DOHH2 (cell line): Measurements from ENCODE around the gene EDAR.

Experiments used
- H3F3A ChIP-seq: fragments of 200-600 bp; sonication (generic), shearing (Covaris generic); 2 replicates; pipeline ENCODE4 v1.6.0; 2016; ENCODE audit warnings: antibody characterized with exemption, mild to moderate bottlenecking; ENCODE audit not compliant: control insufficient read depth, insufficient read depth
- H3K27ac ChIP-seq: fragments of 200-600 bp; sonication (generic); 2 replicates; pipeline ENCODE4 v1.5.1; 2014; ENCODE audit warnings: low read depth, mild to moderate bottlenecking, low read length, moderate library complexity
- H3K27me3 ChIP-seq: fragments of 200-600 bp; sonication (generic); 2 replicates; pipeline ENCODE4 v1.6.1; 2014; ENCODE audit warnings: mild to moderate bottlenecking, low read length, mixed read lengths; ENCODE audit not compliant: control insufficient read depth
- H3K36me3 ChIP-seq: fragments of 200-600 bp; sonication (generic); 2 replicates; pipeline ENCODE4 v1.6.1; 2014; ENCODE audit warnings: mild to moderate bottlenecking, low read length, moderate library complexity, mixed read lengths; ENCODE audit not compliant: control insufficient read depth
- H3K4me1 ChIP-seq: fragments of 200-600 bp; sonication (generic); 2 replicates; pipeline ENCODE4 v1.6.1; 2014; ENCODE audit warnings: mild to moderate bottlenecking, low read length, mixed read lengths; ENCODE audit not compliant: control insufficient read depth
- H3K4me2 ChIP-seq: fragments of 200-600 bp; sonication (generic); 2 replicates; pipeline ENCODE4 v1.6.0; 2014; ENCODE audit warnings: mild to moderate bottlenecking, low read length, moderate library complexity
- H3K4me3 ChIP-seq: fragments of 200-600 bp; sonication (generic); 2 replicates; pipeline ENCODE4 v1.5.1; 2014; ENCODE audit warnings: mild to moderate bottlenecking, low read length, mixed read lengths
- H3K79me2 ChIP-seq: fragments of 200-600 bp; sonication (generic); 2 replicates; pipeline ENCODE4 v1.6.1; 2014; ENCODE audit warnings: mild to moderate bottlenecking, low read length, mixed read lengths; ENCODE audit not compliant: control insufficient read depth
- H3K9me2 ChIP-seq: fragments of 200-600 bp; sonication (generic); replicated peaks from 2 replicates; pipeline ENCODE4 v1.6.1; 2014; ENCODE audit warnings: mild to moderate bottlenecking, low read length, mixed read lengths; ENCODE audit not compliant: control insufficient read depth
- H3K9me3 ChIP-seq: fragments of 200-600 bp; sonication (generic); 2 replicates; pipeline ENCODE4 v1.6.1; 2014; ENCODE audit warnings: antibody characterized with exemption, low read length, mixed read lengths; ENCODE audit not compliant: control insufficient read depth, insufficient read depth
- H4K20me1 ChIP-seq: fragments of 200-600 bp; sonication (generic); 2 replicates; pipeline ENCODE4 v1.6.0; 2014; ENCODE audit warnings: low read depth, mild to moderate bottlenecking, antibody characterized with exemption, low read length, moderate library complexity; ENCODE audit not compliant: control insufficient read depth, insufficient read depth
- CTCF ChIP-seq: fragments of 200-600 bp; sonication (generic); IDR thresholded peaks from one replicate; pipeline ENCODE4 v1.5.1; 2014; ENCODE audit warnings: antibody characterized with exemption, mild to moderate bottlenecking, low read depth, low read length; ENCODE audit not compliant: poor library complexity, severe bottlenecking
- EZH2phosphoT487 ChIP-seq: fragments of 200-600 bp; sonication (generic); IDR thresholded peaks from 2 replicates; pipeline ENCODE4 v1.6.1; 2017; ENCODE audit warnings: borderline replicate concordance, mild to moderate bottlenecking, antibody characterized with exemption, low read length, moderate library complexity, mixed read lengths

The EDAR gene

DNA sequence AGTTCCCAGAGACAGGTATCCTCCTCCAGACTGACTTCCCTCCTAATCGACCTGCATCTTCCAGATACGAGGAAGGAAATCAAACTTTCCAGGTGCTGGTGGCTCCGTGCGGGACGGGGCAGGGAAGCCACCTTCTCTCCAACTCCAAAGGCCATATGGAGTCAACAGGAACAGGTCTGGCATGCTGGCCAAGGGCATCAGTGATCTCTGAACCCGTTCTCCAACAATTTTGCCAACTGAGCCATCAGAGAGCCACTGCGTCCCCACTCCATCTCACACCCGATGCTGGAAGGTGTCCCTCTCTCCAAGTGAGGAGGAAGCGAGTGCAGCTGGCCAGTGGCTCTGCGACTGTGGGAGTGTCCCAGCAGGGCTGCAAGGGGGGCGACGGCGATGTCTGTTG is 5.4 kb downstream of the EDAR start:
- H3K9me2 ChIP-seq, result no peaks in the 10 kb centered on the region
- H3K27ac ChIP-seq, result no peak overlapping the region
- H3K4me2 ChIP-seq, result no peak overlapping the region
- H3K79me2 ChIP-seq, result no peaks in the 10 kb centered on the region
- H3K27me3 ChIP-seq, result no peaks in the 10 kb centered on the region
- no peaks in the 10 kb centered on the region for H3F3A ChIP-seq
- H3K9me3 ChIP-seq, result no peaks in the 10 kb centered on the region
- H3K4me1 ChIP-seq, result no peaks in the 10 kb centered on the region
- no peaks in the 10 kb centered on the region for H4K20me1 ChIP-seq
- no peak overlapping the region for H3K4me3 ChIP-seq
- H3K36me3 ChIP-seq, result no peaks in the 10 kb centered on the region
- TF ChIP-seq EZH2phosphoT487 (no peak), CTCF (no peak)

DNA sequence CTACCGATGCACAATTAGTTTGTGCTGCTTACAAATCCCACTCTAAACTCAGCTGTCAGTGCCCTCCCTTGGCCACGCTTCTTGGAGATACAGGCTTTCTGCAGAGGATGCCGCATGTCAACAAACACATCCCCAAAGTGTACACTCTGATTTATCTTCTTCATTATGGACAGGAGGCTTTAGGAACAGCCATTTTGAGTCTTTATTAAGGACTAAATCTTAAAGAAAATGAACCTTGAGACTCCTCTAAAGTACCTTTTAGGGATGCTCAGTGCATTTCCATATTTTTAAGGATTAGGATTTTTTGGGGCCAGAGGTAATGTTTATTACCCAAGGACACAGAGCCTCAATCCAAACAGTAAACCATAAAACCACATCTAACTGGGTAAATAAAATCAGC is 6.0 kb downstream of the EDAR start:
- H3K4me1 ChIP-seq, result no peaks in the 10 kb centered on the region
- H3K4me2 ChIP-seq, result no peak overlapping the region
- no peaks in the 10 kb centered on the region for H3K9me3 ChIP-seq
- H3K9me2 ChIP-seq, result no peaks in the 10 kb centered on the region
- H3K27me3 ChIP-seq, result no peaks in the 10 kb centered on the region
- TF ChIP-seq CTCF (no peak), EZH2phosphoT487 (no peak)
- no peaks in the 10 kb centered on the region for H4K20me1 ChIP-seq
- H3K27ac ChIP-seq, result no peak overlapping the region
- H3K36me3 ChIP-seq, result no peaks in the 10 kb centered on the region
- no peaks in the 10 kb centered on the region for H3F3A ChIP-seq
- no peaks in the 10 kb centered on the region for H3K79me2 ChIP-seq
- no peak overlapping the region for H3K4me3 ChIP-seq

DNA sequence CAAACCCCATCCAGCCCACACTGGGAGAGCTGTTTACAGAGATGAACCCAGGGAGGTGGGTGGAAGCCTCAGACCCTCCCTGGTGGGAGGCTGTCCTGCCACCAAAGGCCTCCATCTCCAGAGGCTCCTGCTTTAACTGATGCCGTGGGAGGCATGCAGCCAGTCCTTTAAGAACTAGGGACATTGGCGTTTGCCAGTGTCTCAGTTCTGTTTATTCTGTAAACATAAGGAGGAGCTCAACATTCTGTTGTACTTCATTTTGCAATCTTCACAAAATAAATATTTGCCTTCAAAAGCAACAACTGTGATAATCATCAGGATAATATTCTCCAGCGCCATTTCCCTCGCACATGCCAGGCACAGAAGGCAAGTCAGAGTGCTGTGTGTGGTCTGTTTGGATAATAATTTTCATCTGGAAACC is 6.8 kb downstream of the EDAR start:
- H3K4me1 ChIP-seq, result no peaks in the 10 kb centered on the region
- H3K27me3 ChIP-seq, result no peaks in the 10 kb centered on the region
- H3F3A ChIP-seq, result no peaks in the 10 kb centered on the region
- no peaks in the 10 kb centered on the region for H3K9me2 ChIP-seq
- H3K79me2 ChIP-seq, result no peaks in the 10 kb centered on the region
- no peaks in the 10 kb centered on the region for H3K36me3 ChIP-seq
- TF ChIP-seq CTCF, result no peak
- no peak for TF ChIP-seq EZH2phosphoT487
- no peaks in the 10 kb centered on the region for H3K9me3 ChIP-seq
- H4K20me1 ChIP-seq, result no peaks in the 10 kb centered on the region
- H3K4me3 ChIP-seq, result no peak overlapping the region
- no peak overlapping the region for H3K27ac ChIP-seq
- no peak overlapping the region for H3K4me2 ChIP-seq

DNA sequence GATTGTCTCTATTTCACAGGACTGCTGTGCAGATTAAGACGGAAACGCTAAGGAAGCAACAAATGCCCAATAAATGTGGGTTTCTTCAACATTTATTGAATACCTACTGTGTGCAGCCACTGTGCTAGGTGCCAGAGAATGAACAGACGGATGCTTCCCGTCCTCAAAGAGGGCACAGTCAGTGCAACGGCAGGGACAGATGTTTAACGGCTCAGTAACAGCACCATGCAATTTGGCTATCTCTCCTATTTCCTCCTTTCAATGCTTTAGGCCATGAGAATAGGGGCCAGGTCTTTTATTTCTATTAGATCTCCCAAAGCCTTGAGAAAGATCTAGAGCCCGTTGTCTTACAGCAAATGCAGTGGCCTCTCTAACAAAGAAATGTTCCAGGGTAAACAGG is 7.2 kb downstream of the EDAR start:
- Histone ChIP-seq H3F3A (no peaks in the 10 kb centered on the region), H3K4me3 (no peak overlapping the region), H3K4me1 (no peaks in the 10 kb centered on the region), H3K36me3 (no peaks in the 10 kb centered on the region), H4K20me1 (no peaks in the 10 kb centered on the region), H3K9me2 (no peaks in the 10 kb centered on the region), H3K27ac (no peak overlapping the region), H3K27me3 (no peaks in the 10 kb centered on the region), H3K4me2 (no peak overlapping the region), H3K79me2 (no peaks in the 10 kb centered on the region), H3K9me3 (no peaks in the 10 kb centered on the region)
- TF ChIP-seq CTCF (no peak), EZH2phosphoT487 (no peak)
